Measurements from ENCODE around the gene JADE3. TPM values are rescaled to one million over a fixed set of nuclear protein-coding genes. Genes with fewer than 3 reads are reported as not detected.

Gene JADE3
- total RNA-seq, 1 experiment from 2014 or later: 14.3 TPM

DNA sequence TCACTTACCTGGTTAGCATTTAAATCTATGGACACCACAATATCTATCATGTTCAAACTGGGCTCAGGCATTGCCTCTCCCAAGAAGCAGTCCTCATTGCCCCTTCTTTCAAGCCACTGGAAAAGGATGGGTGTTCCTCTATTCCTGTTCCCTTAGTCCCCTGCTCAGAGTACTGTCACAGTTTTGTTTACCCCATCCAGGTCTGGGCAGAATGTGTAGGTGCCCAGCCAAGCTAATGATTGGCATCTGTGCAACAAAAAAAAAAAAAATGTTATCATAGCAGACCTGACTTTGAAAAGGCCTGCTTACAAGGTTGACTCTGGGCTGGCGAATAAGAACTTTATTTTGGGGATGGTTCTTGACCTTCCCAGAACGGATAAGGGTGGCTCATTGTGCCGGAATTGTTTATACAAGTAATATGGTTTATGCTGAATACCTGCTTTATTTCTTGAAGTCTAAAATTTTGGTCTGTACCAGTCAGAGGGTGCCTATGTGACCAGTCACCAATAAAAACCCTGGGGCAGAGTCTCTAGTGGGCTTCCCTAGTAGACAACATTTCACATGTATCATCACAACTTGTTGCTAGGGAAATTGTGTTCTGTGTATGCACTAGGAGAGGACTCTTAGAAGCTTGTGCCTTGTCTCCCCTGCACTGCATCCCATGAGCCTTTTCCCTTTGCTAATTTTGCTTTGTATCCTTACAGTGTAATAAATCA is 47.9 kb downstream of the JADE3 start:
- Histone ChIP-seq H3K9me3 (ENCODE audit: control insufficient read depth in 1 of 2, insufficient read depth in 1 of 2, low read depth in 1 of 2, low read length in 2 of 2) (no peaks in the 10 kb centered on the region), H3K79me2 (ENCODE audit: insufficient read depth, low read length) (0 out of 2 replicates have a peak, but pooled peaks cover 4% of the 10 kb centered on the region), H3K27me3 (ENCODE audit: insufficient read depth, low read length) (no peaks in the 10 kb centered on the region), H3K36me3 (ENCODE audit: control insufficient read depth in 1 of 2, insufficient read depth in 2 of 2, low read length in 2 of 2) (no peaks in the 10 kb centered on the region), H2AFZ (ENCODE audit: low read depth, low read length, poor library complexity, severe bottlenecking) (no peak overlapping the region), H3K4me2 (ENCODE audit: low read length) (no peak overlapping the region), H4K20me1 (ENCODE audit: insufficient read depth) (no peaks in the 10 kb centered on the region), H3K9me2 (ENCODE audit: insufficient read depth) (no peaks in the 10 kb centered on the region), H3K9ac (ENCODE audit: low read length) (no peak overlapping the region), H3K4me1 (ENCODE audit: control insufficient read depth in 1 of 2, insufficient read depth in 2 of 2, low read length in 2 of 2) (peaks cover 12 to 14% of the 10 kb centered on the region in 2 experiments), H3K27ac (ENCODE audit: low read depth, low read length) (no peak overlapping the region), H3K4me3 (replicated peaks in 1 of 2; ENCODE audit: low read depth in 1 of 2, low read length in 2 of 2) (no peak overlapping the region)
- TF ChIP-seq EGR1 (IDR thresholded peaks at IDR 0.05; ENCODE audit: low read depth) (no peak), ZNF274 (IDR thresholded peaks at IDR 0.05; ENCODE audit: low read depth, low read length) (no peak), POLR2AphosphoS5 (IDR thresholded peaks at IDR 0.05; ENCODE audit: low read depth, low read length) (no peak), FOSL1 (IDR thresholded peaks at IDR 0.05; ENCODE audit: low read depth) (no peak), SP1 (IDR thresholded peaks at IDR 0.05; ENCODE audit: low read depth) (no peak), JUND (IDR thresholded peaks at IDR 0.05) (no peak), POLR2A (IDR thresholded peaks at IDR 0.05; ENCODE audit: borderline replicate concordance, extremely low read depth, insufficient read depth, insufficient read length) (no peak)
- TF ChIP-seq, protein P1, sequence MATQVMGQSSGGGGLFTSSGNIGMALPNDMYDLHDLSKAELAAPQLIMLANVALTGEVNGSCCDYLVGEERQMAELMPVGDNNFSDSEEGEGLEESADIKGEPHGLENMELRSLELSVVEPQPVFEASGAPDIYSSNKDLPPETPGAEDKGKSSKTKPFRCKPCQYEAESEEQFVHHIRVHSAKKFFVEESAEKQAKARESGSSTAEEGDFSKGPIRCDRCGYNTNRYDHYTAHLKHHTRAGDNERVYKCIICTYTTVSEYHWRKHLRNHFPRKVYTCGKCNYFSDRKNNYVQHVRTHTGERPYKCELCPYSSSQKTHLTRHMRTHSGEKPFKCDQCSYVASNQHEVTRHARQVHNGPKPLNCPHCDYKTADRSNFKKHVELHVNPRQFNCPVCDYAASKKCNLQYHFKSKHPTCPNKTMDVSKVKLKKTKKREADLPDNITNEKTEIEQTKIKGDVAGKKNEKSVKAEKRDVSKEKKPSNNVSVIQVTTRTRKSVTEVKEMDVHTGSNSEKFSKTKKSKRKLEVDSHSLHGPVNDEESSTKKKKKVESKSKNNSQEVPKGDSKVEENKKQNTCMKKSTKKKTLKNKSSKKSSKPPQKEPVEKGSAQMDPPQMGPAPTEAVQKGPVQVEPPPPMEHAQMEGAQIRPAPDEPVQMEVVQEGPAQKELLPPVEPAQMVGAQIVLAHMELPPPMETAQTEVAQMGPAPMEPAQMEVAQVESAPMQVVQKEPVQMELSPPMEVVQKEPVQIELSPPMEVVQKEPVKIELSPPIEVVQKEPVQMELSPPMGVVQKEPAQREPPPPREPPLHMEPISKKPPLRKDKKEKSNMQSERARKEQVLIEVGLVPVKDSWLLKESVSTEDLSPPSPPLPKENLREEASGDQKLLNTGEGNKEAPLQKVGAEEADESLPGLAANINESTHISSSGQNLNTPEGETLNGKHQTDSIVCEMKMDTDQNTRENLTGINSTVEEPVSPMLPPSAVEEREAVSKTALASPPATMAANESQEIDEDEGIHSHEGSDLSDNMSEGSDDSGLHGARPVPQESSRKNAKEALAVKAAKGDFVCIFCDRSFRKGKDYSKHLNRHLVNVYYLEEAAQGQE (IDR thresholded peaks at IDR 0.05; ENCODE audit: low read depth): no peak
- TF ChIP-seq, protein P2, sequence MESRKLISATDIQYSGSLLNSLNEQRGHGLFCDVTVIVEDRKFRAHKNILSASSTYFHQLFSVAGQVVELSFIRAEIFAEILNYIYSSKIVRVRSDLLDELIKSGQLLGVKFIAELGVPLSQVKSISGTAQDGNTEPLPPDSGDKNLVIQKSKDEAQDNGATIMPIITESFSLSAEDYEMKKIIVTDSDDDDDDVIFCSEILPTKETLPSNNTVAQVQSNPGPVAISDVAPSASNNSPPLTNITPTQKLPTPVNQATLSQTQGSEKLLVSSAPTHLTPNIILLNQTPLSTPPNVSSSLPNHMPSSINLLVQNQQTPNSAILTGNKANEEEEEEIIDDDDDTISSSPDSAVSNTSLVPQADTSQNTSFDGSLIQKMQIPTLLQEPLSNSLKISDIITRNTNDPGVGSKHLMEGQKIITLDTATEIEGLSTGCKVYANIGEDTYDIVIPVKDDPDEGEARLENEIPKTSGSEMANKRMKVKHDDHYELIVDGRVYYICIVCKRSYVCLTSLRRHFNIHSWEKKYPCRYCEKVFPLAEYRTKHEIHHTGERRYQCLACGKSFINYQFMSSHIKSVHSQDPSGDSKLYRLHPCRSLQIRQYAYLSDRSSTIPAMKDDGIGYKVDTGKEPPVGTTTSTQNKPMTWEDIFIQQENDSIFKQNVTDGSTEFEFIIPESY (IDR thresholded peaks at IDR 0.05; ENCODE audit: extremely low read depth, insufficient replicate concordance, low read length): no peak
- TF ChIP-seq, protein P3, sequence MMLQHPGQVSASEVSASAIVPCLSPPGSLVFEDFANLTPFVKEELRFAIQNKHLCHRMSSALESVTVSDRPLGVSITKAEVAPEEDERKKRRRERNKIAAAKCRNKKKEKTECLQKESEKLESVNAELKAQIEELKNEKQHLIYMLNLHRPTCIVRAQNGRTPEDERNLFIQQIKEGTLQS (IDR thresholded peaks at IDR 0.05): no peak
- ChIA-PET CTCF (no interaction called here), POLR2A (no interaction called here), RAD21 (ENCODE audit: low non-redundant PET in 1 of 2, low total read pairs in 2 of 2, uncharacterized antibody in 2 of 2, unreplicated experiment in 2 of 2) (no interaction called here)
- BruUV-seq (replicated peaks): no TSS peak
- no peak for DNase-seq (ENCODE audit: low read depth, low spot score)
- intact Hi-C loops (cut with micrococcal nuclease): no loop called here
- ATAC-seq: no peak

All from HCT116 (cell line).